Spleen (tissue), 11 donors: ENCODE results near the gene GALNT3. TPM values are rescaled to one million over a fixed set of nuclear protein-coding genes. Genes with fewer than 3 reads are reported as not detected.

ENCODE experiments used
- DNase-seq: peaks from one replicate; pipeline ENCODE4 v3.0.0-alpha.2; 2020
- H3K27ac ChIP-seq, 8 donors: fragments of 200-600 bp; sonication (generic) in 7 of 8; 1 replicate in 4 of 8; 2 replicates in 4 of 8; pipeline versions ENCODE4 v1.5.0 to v1.8.0; 2016 to 2021; ENCODE audit warnings: inconsistent platforms in 4 of 8, mild to moderate bottlenecking in 4 of 8, moderate library complexity in 1 of 8
- H3K27me3 ChIP-seq, 7 donors: fragments of 200-600 bp; sonication (generic) in 6 of 7; replicated peaks in 1 of 7; 1 replicate in 4 of 7; 2 replicates in 3 of 7; pipeline versions ENCODE4 v1.5.0 to v1.8.0; 2016 to 2021; ENCODE audit warnings: inconsistent platforms in 3 of 7, mild to moderate bottlenecking in 1 of 7
- H3K36me3 ChIP-seq, 6 donors: fragments of 200-600 bp; sonication (generic) in 5 of 6; 1 replicate in 4 of 6; 2 replicates in 2 of 6; pipeline versions ENCODE4 v1.5.0 to v1.8.0; 2016 to 2021; ENCODE audit warnings: inconsistent platforms in 2 of 6
- H3K4me1 ChIP-seq, 6 donors: fragments of 200-600 bp; sonication (generic) in 5 of 6; 1 replicate in 3 of 6; 2 replicates in 3 of 6; pipeline versions ENCODE4 v1.5.0 to v1.8.0; 2016 to 2021; ENCODE audit warnings: inconsistent platforms in 3 of 6
- H3K4me3 ChIP-seq, 8 donors: fragments of 200-600 bp; sonication (generic) in 7 of 8; 1 replicate in 4 of 8; 2 replicates in 4 of 8; pipeline versions ENCODE4 v1.5.0 to v1.8.0; 2016 to 2021; ENCODE audit warnings: inconsistent platforms in 4 of 8, mild to moderate bottlenecking in 4 of 8, moderate library complexity in 2 of 8
- H3K9me3 ChIP-seq, 8 donors: fragments of 200-600 bp; sonication (generic) in 7 of 8; 1 replicate in 4 of 8; 2 replicates in 4 of 8; pipeline versions ENCODE4 v1.5.0 to v1.8.0; 2016 to 2021; ENCODE audit warnings: inconsistent platforms in 4 of 8
- CTCF ChIP-seq, 11 experiments: fragments of 200-600 bp in 7 of 11; fragments of 450-650 bp in 4 of 11; sonication (generic) in 4 of 11; IDR thresholded peaks in 8 of 11; conservative IDR thresholded peaks in 3 of 11; 1 replicate in 7 of 11; 2 replicates in 4 of 11; pipeline versions ENCODE4 v1.4.0 to v1.8.0; 2016 to 2021; ENCODE audit warnings: antibody characterized with exemption in 11 of 11, inconsistent platforms in 4 of 11, mild to moderate bottlenecking in 1 of 11
- POLR2A ChIP-seq, 3 donors: fragments of 450-650 bp; IDR thresholded peaks; one replicate each; pipeline ENCODE4 v1.5.1; 2017; ENCODE audit warnings: antibody characterized with exemption in 3 of 3, mild to moderate bottlenecking in 1 of 3
- POLR2AphosphoS5 ChIP-seq, 3 donors: sonication (generic); formaldehyde crosslinking; IDR thresholded peaks; one replicate each; pipeline ENCODE4 v1.5.1; 2017; ENCODE audit warnings: antibody characterized with exemption in 3 of 3
- WGBS, 5 donors: extraction: QIAGEN DNeasy Blood & Tissue Kit in 3 of 5; methylation state at CpG; one replicate each; pipeline versions ENCODE4 v1.1.5 to v1.1.7; 2013 to 2018; 5-methylcytosine and 5-hydroxymethylcytosine counted together
- intact Hi-C: fragments of 100-400 bp; cut with DNase I; formaldehyde crosslinking; loops from one replicate; pipeline ENCODE4 v1.15.0; 2023; ENCODE audit warnings: low total_unique reads
- polyA plus RNA-seq, 3 donors: library from polyadenylated mRNA; stranded (reverse); fragments of 200-250 nt; gene quantifications; one replicate each; pipeline ENCODE4 v1.2.1, GENCODE V29; 2013
- total RNA-seq, 7 donors: library from RNA; depleted of rRNA in 3 of 7; stranded (reverse); fragments of >200 nt in 3 of 7; fragmentation: NEBNext Ultra II Directional in 4 of 7; extraction: Animal tissue kit (Norgen Biotek cat#: 25700) in 4 of 7; gene quantifications; one replicate each; pipeline versions ENCODE4 v1.1.0 to v1.2.1, GENCODE V29; 2016 to 2021
- donor health status: healthy with polysubstance abuse.
- donor health status: DM: no; HTN: no; CAD: no; lungs with moderate emphysema.
- donor health status: DM: no; HTN: no; CAD: no.
- donor health status: Bipolar disorder and iron deficiency.
- donor health status: healthy.
- donor health status: DM: no; HTN: no; CAD: no.
- donor health status: DM: yes; HTN: yes; CAD: no.

The GALNT3 gene
- total and polyA plus RNA-seq, 10 donors = 5.6 to 58.1 (median 31.2) TPM

- intact Hi-C loops = no loop called here
- no peak for DNase-seq
- Histone ChIP-seq H3K4me3 (no peak overlapping the region), H3K4me1 (peaks cover 0 to 33% (median 14%) of the 10 kb centered on the region in 6 donors), H3K27me3 (no peaks in the 10 kb centered on the region), H3K36me3 (no peaks in the 10 kb centered on the region), H3K27ac (peak overlapping the region in 7 of 8 donors; percentile 6 to 67 (median 44)), H3K9me3 (no peaks in the 10 kb centered on the region)
- TF ChIP-seq POLR2A (IDR thresholded peaks at IDR 0.05) (no peak), CTCF (IDR thresholded peaks at IDR 0.05 in 8 of 11, conservative IDR thresholded peaks at IDR 0.05 in 3 of 11) (no peak), POLR2AphosphoS5 (IDR thresholded peaks at IDR 0.05) (no peak)
- WGBS, 5 donors = 69 to 89% (median 79%) methylated on average over 2 of the region's 2 CpGs
Measured at GRCh38 chr2:165815299-165816141, 21.5 kb upstream of the GALNT3 start.

GRCh38 chr2:165814473-165814872, 20.4 kb upstream of the GALNT3 start:
- 75 to 91% (median 77%) methylated on average over 4 of the region's 4 CpGs for WGBS, 5 donors
- intact Hi-C loops = no loop called here
- no peak for DNase-seq
- Histone ChIP-seq H3K4me3 (no peak overlapping the region), H3K4me1 (peaks cover 0 to 33% (median 11%) of the 10 kb centered on the region in 6 donors), H3K27ac (peak overlapping the region in 4 of 8 donors; percentile 44 to 67 (median 64)), H3K9me3 (no peaks in the 10 kb centered on the region), H3K27me3 (no peaks in the 10 kb centered on the region), H3K36me3 (no peaks in the 10 kb centered on the region)
- no peak for TF ChIP-seq POLR2A (IDR thresholded peaks at IDR 0.05)
- no peak for TF ChIP-seq CTCF (IDR thresholded peaks at IDR 0.05 in 8 of 11, conservative IDR thresholded peaks at IDR 0.05 in 3 of 11)
- no peak for TF ChIP-seq POLR2AphosphoS5 (IDR thresholded peaks at IDR 0.05)

- no peak for DNase-seq
- Histone ChIP-seq H3K27me3 (no peaks in the 10 kb centered on the region), H3K4me1 (peaks cover 0 to 22% (median 4%) of the 10 kb centered on the region in 6 donors), H3K27ac (no peak overlapping the region), H3K4me3 (no peak overlapping the region), H3K36me3 (no peaks in the 10 kb centered on the region), H3K9me3 (no peaks in the 10 kb centered on the region)
- WGBS, 5 donors = 84 to 100% (median 91%) methylated on average over 1 of the region's 1 CpG
- intact Hi-C loops = no loop called here
- no peak for TF ChIP-seq POLR2AphosphoS5 (IDR thresholded peaks at IDR 0.05)
- no peak for TF ChIP-seq POLR2A (IDR thresholded peaks at IDR 0.05)
- TF ChIP-seq CTCF (IDR thresholded peaks at IDR 0.05 in 8 of 11, conservative IDR thresholded peaks at IDR 0.05 in 3 of 11) = no peak
Measured at GRCh38 chr2:165811592-165812370, 17.7 kb upstream of the GALNT3 start.

GRCh38 chr2:165810418-165810817, 16.4 kb upstream of the GALNT3 start:
- H3K27me3 ChIP-seq = no peaks in the 10 kb centered on the region
- H3K4me3 ChIP-seq = no peak overlapping the region
- intact Hi-C loops = no loop called here
- no peak for DNase-seq
- WGBS, 5 donors = 75 to 91% (median 87%) methylated on average over 9 of the region's 9 CpGs
- no peaks in the 10 kb centered on the region for H3K36me3 ChIP-seq
- peaks cover 0 to 10% (median 4%) of the 10 kb centered on the region in 6 donors for H3K4me1 ChIP-seq
- TF ChIP-seq POLR2AphosphoS5 (IDR thresholded peaks at IDR 0.05) = no peak
- TF ChIP-seq POLR2A (IDR thresholded peaks at IDR 0.05) = no peak
- TF ChIP-seq CTCF (IDR thresholded peaks at IDR 0.05 in 8 of 11, conservative IDR thresholded peaks at IDR 0.05 in 3 of 11) = no peak
- H3K27ac ChIP-seq = no peak overlapping the region
- H3K9me3 ChIP-seq = no peaks in the 10 kb centered on the region
